ENCODE results near the gene SPTLC1.

DNA sequence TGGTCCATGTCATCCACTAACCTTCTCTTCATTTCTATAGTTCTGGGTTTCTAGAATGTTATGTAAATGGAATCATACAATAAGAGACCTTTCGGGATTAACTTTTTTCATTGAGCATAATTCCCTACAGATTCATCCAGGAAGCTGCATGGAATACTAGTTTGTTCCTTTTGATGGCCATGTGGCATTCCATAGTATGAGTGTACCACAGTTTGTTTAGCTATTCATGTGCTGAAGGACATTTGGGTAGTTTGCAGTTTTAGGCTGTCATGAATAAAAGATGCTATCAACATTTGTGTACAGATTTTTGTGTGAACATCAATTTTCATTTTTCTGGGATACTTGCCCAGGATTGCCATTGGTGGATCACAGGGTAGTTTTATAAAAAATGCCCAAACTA is 6.8 kb upstream of the SPTLC1 start:
- TF ChIP-seq, protein P1, sequence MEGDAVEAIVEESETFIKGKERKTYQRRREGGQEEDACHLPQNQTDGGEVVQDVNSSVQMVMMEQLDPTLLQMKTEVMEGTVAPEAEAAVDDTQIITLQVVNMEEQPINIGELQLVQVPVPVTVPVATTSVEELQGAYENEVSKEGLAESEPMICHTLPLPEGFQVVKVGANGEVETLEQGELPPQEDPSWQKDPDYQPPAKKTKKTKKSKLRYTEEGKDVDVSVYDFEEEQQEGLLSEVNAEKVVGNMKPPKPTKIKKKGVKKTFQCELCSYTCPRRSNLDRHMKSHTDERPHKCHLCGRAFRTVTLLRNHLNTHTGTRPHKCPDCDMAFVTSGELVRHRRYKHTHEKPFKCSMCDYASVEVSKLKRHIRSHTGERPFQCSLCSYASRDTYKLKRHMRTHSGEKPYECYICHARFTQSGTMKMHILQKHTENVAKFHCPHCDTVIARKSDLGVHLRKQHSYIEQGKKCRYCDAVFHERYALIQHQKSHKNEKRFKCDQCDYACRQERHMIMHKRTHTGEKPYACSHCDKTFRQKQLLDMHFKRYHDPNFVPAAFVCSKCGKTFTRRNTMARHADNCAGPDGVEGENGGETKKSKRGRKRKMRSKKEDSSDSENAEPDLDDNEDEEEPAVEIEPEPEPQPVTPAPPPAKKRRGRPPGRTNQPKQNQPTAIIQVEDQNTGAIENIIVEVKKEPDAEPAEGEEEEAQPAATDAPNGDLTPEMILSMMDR (IDR thresholded peaks at IDR 0.05; ENCODE audit: low read length), result no peak
- TF ChIP-seq EZH2 (IDR thresholded peaks at IDR 0.05; ENCODE audit: borderline replicate concordance, low read length), result no peak
